GM12891 (cell line): Measurements from ENCODE around the gene BNIP3.

Experiments used
- PAX5 ChIP-seq: IDR thresholded peaks from 2 replicates; pipeline ENCODE4 v1.6.1; 2011; ENCODE audit warnings: low read length, moderate library complexity, mild to moderate bottlenecking; ENCODE audit not compliant: insufficient read depth, severe bottlenecking
- POLR2A ChIP-seq: IDR thresholded peaks from 2 replicates; pipeline ENCODE4 v1.6.1; 2011; ENCODE audit warnings: low read depth, low read length, control low read depth
- POLR2AphosphoS5 ChIP-seq: IDR thresholded peaks from 2 replicates; pipeline ENCODE4 v1.6.1; 2011; ENCODE audit warnings: low read depth, low read length, control low read depth
- POU2F2 ChIP-seq: IDR thresholded peaks from 2 replicates; pipeline ENCODE4 v1.6.1; 2011; ENCODE audit warnings: low read depth, mild to moderate bottlenecking, control low read depth, low read length, moderate library complexity
- SPI1 ChIP-seq: IDR thresholded peaks from 2 replicates; pipeline ENCODE4 v1.6.1; 2011; ENCODE audit warnings: low read depth, low read length, control low read depth
- TAF1 ChIP-seq: IDR thresholded peaks from 2 replicates; pipeline ENCODE4 v1.6.1; 2011; ENCODE audit warnings: low read depth, low read length, control low read depth

GRCh38 chr10:131933016-131933695 is 48.6 kb downstream of the BNIP3 start:
- no peak for TF ChIP-seq TAF1
- no peak for TF ChIP-seq POLR2A
- TF ChIP-seq POLR2AphosphoS5 = no peak
- TF ChIP-seq SPI1 = no peak
- no peak for TF ChIP-seq PAX5
- no peak for TF ChIP-seq POU2F2
